GM19351 (cell line): ENCODE results near the gene DTNB.

ENCODE experiments used
- ATAC-seq: cut with Tn5 transposase; IDR thresholded peaks from one replicate; pipeline ENCODE4 v1.9.1; 2021; ENCODE audit warnings: mild to moderate bottlenecking, moderate library complexity; ENCODE audit not compliant: unreplicated experiment

Gene DTNB

DNA sequence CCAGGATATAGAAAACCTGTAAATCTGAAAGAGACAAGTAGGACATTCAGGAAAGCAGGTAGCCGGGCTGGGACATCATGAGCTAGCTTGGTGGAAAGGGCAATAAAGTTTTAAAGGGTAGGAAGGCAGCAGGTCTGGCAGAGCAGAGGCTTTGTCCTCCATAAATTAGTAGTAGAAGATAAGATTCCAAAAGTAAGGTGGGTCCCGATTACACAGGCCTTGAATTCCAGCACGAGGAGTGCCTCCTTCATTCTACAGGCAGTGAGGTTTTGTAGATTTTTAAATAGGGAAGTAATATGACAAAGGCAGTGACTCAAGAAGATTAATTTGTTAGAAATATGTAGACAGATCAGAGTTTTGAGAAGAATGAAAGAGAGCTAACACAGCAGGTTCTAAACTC lies 160.7 kb downstream of the DTNB start:
- no peak for ATAC-seq

DNA sequence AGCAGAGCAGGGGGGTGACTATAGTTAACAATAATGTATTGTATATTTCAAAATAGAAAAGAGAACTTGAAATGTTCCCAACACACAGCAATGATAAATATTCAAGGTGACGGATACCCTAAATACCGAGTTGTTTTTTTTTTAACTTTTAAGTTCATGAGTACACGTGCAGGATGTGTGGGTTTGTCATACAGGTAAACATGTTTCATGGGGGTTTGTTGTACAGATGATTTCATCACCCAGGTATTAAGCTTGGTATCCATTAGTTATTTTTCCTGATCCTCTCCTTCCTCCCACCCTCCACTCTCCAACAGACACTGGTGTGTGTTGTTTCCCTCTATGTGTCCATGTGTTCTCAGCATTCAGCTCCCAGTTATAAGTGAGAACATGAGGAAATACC lies 167.2 kb downstream of the DTNB start:
- ATAC-seq, result no peak

DNA sequence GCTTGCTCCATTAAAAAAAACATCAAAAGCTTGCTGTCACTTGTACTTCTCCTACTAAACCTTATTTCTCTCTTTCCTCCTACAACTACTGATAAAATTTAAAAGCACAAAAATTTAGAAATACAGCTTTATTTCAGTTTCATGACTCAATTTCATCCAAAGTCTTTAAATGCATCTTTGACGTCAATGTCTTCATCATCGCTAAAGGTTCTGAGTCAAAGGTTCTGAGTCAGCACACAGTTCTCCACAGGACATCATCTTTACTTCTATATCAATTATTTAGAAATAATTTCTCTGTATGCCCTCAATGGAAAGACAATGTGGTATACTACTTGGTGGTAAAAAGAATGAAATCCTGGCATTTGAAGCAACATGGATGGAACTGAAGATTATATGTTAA lies 167.8 kb downstream of the DTNB start:
- ATAC-seq, result no peak

DNA sequence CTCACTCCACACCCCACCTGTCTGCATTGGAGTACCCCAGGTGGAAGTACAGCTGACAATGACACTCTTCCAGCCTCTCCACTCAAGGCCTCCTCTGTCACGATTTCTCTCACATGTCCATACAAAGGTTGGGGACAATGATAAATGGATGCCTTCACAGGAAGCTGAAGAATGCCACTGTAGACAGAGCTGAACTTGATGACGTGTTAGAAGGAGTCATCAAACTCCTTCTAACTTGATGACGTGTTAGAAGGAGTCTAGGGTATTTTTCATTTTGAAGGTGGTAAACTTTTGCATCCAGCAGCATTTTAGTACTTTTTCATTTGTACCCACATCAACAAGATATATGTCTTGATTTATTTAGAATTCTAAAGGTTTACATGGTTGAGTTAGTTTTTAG lies 168.2 kb downstream of the DTNB start:
- ATAC-seq, result no peak

DNA sequence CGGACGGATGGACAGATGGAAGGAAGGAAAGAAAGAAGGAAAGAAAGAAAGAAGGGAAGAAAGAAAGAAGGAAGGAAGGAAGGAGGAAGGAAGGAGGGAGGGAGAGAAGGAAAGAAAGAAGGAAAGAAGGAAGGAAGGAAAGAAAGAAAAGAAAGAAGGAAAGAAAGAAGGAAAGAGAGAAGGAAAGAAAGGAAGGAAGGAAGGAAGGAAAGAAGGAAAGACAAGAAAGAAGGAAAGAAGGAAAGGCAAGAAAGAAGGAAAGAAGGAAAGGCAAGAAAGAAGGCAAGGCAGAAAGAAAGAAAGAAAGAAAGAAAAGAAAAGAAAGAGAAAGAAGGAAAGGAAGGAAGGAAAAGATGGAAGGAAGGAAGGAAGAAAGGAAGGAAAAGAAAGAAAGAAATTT lies 169.1 kb downstream of the DTNB start:
- ATAC-seq, result no peak

DNA sequence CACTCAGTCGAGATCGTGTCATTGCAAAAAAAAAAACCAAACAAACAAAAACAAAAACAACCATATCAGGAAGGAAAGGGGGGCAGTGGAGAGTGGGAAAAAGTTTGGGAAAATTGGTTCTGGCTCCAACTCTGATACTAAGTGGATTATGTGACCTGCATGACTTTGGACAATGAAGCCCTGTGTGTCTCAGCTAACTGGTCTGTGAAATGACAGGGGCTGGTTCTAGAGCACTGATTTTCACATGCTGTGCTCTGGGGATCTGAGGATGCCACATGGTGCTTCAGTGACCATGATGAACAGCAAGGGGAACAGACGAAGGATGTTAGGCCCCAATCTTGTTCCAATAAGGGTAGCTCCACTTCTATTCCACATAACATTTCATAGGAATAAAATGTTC lies 174.2 kb downstream of the DTNB start:
- ATAC-seq, result no peak

DNA sequence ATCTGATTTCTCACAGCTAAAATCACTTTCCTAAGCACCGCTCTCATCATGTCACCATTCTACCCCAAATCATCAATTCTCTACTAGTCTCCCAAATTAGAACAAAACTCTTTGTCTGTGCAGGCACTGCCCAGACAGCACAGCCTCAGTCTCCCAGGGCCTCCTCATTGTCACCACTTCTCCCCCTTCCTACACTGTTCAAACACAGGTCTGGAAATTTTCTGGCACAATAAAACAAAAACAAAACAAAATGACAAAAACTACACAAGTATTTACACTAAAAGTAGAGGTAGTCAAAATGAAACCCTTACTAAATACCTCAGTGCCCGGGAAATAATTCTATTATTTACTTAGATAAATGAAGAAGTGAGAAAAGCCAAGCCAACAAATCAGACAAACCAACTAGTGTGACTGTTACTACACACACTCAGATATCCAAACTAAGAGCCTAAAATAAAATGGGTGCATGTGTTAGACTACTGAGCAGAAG lies 175.4 kb downstream of the DTNB start:
- ATAC-seq, result peak; percentile 78

DNA sequence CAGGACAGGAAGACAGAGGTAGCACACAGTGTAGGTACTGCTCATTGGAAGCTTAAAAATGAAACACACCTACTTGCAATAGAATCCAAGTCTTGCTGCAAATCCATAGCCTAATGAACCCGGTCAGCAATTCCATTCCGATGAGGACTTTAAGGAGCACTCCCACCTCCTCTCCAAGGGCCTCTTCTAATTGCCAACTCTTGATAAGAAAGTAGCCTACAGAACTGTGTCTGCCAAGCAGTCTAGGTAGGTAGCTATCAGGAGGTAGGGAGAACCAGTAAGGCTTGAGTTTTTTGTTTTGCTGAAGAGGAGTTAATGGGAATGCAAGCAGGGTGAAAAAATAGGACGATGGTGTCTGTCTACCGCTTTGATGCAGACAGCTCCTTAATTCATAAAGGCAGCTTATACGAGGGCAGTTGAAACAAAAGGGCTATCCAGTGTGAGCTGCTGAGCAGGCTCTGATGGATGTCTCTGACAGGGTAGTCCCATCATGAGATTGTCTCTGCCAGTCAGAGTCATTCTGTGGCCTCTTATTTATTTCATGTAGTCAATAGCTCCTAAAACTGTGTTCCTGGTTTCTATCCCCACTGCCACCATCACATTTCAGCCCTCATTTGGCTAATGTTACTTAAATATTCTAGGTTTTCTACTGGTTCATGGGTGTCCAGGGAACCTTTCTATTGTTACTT lies 176.0 kb downstream of the DTNB start:
- ATAC-seq, result no peak

DNA sequence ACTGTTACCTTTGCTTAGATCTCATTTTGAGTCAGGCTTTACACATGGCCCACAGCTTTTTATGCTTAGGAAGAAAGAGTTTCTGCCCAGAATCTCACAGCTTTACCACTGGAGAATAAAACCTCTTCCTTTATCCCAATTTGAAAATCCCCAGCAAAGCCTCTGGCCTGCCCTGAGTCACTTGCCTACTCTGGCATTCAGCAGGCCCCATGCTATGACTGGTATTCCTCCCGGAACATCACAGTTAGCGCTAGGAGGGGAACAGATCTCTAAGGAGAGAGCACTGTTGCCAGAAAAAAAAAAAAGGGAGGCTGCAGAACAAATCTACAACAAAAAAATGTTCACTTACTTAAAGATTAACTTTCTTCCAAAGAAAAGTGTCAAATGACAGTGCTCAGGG lies 178.8 kb downstream of the DTNB start:
- ATAC-seq, result no peak

DNA sequence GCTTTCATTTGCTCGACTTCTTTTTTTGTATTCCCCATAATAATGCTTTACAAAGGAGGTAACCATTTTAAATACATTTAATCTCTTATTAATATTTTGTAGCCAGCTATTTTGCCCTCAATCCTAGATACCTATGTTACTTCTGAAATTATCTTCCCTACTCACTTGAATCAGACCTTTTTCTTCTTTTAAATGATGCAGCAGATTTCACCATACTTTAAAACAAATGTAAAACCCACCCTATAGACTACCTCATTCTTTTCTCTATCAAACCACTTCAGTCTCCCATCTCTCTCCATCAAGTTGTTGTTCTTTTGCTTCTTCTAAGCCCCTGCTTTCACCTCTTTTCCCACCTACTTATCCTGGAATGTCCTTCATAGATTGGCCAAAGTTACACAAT lies 180.2 kb downstream of the DTNB start:
- no peak for ATAC-seq

DNA sequence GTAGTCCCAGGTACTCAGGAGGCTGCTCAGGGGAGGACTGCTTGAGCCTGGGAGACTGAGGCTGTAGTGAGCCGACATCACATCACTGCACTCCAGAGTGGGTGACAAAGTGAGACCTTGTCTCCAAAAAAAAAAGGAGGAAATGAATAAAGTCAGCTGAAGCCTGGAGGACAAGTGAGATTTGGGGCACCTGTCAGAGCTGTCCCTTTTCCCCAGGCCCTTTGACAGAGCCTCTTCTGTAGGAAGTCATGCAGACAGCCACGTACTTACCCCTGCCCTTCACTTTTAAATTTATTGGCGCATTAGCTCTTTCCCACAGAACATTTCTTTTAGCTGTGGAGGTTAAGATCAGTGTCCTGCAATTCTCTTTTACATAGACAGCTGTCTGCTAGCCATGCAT lies 180.7 kb downstream of the DTNB start:
- ATAC-seq, result no peak

DNA sequence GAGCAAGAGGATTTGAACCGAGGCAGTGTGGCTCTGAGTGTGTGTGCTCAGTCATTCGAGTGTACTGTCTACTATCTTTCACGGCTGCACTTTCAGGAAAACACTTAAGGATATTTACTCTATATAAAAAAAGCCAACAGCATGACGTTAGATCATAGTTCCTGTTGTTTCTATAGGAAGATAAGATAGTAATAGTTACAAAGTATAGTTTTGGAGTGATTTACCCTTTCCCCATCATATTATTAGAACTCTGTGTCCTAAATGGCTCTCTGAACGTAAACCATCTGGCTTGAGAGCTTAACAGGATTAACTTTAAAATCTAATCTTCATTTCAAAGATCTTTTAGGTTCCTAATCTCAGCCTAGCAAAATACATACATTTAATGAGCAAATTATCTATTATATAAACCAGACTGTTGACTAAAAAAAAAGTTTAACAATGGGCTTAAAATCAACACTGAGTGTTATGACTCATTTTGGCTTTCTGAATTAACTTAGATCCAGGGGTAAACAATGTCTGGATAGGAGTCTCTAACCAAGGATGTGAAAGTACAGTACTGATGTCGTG lies 181.3 kb downstream of the DTNB start:
- ATAC-seq, result no peak

DNA sequence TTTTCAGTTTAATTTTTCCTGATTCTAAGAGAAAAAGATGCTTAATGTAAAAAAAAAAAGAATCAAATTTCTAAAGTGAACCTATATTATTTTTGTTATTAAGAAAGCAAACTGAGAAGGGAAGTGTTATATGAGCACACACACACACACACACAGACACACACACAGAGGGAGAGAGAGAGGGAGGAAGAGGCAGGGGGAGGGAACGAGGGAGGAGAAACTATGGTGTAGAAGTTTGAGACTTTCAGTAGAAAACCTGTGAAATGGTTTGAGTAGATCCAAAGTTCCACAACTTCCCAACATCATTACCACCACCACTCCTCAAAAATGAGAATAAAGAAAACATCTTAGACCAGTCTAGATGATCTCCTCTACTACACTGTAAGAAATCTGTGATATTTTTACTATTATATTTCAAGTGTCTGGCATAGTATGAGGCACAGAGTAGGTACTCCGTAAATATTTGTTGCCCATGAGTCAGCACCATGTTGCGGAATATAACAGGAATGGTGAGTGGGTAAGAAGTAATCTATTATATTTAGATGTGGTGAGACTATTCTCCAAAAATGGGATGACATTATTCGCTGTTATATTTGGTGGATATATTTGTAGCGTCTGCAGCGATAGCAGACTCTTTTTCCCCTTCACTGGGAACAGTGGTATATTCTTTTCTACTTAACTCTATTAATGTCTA lies 182.2 kb downstream of the DTNB start:
- no peak for ATAC-seq

DNA sequence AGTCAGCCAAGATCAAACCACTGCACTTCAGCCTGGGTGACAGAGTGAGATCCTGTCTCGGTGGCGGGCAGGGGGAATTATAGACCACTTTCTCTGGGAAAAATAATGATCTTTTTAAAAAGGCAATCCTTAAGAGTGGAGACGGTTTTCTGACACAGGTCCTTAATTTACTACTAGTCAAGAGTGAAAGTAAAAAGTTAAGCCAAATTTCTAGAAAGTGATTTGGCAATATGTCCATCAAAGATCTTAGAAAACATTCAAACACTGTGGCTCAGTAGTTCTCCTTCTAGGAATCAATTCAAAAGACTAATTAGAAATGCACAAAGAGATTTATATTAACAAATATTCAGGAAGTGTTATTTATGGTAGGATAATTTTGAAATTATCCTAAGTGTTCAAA lies 183.2 kb downstream of the DTNB start:
- ATAC-seq, result no peak

DNA sequence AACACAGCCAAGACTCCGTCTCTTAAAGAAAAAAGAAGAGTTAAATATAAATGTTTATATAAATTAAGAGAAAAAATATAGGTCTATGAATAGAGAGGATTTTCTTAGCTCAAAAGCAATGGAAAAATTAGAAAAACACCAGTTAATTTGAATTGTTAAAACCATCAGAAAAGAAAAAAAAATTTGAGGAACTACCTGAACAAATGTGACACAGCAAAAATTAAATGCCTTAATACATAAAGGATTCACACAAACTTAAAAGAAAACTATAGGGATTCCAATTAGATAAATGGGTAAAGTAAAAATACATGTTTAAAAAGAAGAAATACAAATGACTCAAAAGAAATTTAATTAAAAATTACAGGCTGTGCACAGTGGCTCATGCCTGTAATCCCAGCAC lies 183.7 kb downstream of the DTNB start:
- no peak for ATAC-seq

DNA sequence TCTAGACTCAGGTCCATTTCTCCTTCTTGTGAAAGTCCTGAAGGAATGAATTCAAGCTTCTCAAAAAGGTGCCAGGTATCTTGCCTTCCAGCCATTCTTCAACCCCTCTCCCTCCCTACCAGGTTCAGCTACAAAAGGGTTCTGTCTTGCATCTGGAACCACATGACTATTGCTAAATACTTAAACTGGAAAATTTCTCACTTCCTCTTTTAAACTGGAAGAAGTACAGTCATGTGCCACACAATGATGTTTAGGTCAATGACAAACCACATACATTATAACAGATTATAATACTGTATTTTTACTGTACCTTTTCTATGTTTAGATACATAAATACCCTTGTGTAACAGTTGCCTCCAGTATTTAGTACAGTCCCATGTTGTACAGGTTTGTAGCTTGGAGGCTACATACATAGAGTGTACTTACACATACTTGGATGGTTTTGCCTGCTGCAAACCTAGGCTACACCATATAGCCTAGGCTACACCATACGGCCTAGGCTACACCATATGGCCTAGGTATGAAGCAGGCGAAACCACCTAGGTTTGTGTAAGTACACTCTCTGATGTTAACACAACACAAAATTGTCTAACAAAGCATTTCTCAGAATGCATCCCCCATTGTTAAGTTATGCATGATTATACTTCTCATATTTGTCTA lies 189.6 kb downstream of the DTNB start:
- peak; percentile 88 for ATAC-seq

DNA sequence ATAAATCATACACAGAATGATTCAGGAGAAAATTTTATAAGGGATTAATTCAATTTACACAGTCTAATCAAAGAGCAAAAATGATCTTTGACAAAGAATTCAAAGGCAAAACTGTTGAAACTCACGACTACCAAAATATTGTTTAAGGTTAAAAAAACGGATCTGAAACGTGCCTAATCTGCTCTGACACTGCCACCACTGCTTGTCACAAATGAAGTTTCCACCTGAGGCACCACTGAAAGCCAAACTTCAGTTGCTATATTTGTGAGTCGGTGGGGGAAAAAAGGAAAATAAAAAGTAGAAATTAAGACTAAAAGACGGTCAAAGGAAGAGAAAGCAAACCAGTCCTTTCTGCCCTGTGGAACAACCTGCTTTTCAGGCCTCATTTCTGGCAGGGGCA lies 191.0 kb downstream of the DTNB start:
- ATAC-seq, result no peak

DNA sequence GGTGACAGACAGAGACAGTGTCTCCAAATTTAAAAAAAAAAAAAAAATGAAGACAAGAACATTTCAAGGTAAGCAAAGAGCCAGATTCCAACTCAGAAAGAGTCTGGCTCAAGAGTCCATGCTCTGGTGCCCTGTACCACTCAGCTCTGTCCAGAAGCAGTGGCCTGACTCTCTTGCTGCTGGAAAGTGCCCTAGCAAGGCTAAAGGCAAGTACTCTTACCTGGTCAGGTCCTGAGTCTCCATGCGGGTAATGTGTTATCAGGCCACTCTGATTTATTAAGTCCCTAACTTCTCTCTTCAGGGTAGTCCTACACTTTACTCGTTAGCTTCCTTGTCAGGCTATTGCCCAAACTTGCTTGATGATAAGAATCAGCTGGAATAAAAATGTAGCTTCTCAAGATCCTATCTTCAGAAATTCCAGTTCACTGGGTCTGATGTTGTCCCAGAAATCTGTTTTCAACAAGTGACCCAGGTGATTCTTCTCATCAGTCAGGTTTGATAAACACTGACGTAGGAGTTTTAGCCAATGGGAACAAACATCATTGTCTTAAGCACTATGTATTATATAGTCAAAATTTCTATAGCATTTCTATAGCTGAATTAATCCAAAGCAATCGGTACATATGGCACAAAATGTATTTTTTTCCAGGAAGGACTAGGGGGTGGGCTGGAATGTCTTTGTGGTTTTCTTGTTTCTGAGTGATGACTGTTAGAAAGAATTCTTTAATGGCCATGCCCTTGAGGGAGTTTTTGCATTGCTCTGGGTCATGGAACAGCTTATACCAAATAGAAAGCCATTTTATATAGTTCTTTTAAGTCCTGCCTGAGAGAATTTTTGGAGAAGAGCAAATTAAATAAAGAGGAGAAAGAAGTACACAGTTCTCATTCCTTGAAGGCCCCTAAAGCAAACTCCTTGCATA lies 191.7 kb downstream of the DTNB start:
- no peak for ATAC-seq

DNA sequence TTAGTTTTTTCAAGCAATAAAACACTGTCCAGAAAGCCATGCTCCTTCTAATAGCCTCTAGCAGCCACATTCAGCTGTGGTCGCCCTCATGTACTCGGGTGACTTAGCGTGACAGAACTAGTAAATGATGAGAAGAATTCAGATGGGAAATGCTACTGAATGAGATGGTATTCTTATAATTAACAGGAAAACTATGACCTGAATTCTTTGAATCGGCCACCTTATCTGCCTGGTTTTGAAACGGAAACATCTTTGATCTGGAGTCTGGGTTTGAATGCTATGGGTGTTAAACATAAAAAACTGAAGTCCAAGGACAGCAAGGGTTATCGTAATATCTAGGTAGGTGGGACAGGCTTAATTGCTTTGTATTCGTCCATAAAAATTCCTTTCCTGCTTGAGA lies 192.8 kb downstream of the DTNB start:
- no peak for ATAC-seq

DNA sequence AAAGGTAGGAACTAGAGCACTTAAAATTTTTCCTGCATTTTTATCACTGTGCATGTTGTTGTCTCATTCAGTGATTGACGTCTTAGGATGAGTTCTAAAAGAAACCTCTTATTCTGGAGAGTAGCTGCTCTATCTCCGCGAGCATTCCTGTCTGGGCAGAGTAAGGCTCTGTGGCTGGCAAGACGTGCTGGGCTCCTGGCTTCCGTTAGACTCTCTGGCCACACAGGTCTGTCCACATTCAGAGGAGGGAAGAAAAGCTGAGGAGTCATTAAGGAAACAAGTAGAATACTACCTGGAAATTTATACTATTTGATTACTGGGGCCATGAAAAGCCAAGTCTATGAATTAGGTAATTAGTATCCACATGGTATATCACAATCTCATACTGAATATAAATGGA lies 193.6 kb downstream of the DTNB start:
- no peak for ATAC-seq

DNA sequence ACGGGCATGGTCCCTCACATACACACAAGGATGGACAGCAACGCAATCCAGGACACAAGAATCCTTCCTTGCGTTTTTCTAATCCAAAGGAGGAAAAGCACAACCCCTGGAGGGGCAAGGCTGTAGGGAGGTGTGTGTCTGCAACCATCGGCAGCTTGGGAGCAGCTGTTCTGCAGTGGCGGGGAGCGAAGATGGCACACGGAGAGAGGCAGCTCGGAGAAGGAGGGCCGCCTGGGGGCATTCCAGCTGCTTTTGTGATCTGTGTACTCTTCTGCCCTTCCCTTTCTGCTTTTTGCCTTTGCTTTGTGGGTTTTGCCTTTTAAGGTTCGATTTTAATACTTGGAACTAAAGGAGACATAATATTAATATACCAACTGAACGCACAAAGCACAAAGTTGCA lies 194.6 kb downstream of the DTNB start:
- ATAC-seq, result no peak
